ENCODE results near the gene AP1S2.

DNA sequence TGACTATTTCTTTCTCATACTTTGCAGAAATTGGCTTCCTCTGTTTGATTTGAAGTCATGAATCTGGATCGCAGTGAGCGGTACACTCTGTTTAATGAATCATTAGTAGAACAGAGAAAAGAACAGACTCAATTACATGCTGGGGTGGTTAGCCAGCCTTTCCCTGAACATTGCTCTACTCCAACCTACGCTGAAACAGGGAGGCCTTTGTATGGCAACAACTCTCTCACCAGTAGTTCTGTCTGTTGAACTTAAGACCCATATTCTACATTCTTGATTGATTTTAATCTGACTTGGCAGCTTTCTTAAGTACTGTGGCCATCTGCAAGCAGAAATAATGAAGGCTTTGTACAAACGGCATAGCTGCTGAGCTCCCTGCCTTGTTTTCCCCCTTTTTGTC lies 19.0 kb upstream of the AP1S2 start:
- TF ChIP-seq CTCF (IDR thresholded peaks at IDR 0.05), result no peak
- TF ChIP-seq EZH2phosphoT487 (IDR thresholded peaks at IDR 0.05), result no peak
